ENCODE measurements around the gene DNAJC2.

Gene DNAJC2, protein sequence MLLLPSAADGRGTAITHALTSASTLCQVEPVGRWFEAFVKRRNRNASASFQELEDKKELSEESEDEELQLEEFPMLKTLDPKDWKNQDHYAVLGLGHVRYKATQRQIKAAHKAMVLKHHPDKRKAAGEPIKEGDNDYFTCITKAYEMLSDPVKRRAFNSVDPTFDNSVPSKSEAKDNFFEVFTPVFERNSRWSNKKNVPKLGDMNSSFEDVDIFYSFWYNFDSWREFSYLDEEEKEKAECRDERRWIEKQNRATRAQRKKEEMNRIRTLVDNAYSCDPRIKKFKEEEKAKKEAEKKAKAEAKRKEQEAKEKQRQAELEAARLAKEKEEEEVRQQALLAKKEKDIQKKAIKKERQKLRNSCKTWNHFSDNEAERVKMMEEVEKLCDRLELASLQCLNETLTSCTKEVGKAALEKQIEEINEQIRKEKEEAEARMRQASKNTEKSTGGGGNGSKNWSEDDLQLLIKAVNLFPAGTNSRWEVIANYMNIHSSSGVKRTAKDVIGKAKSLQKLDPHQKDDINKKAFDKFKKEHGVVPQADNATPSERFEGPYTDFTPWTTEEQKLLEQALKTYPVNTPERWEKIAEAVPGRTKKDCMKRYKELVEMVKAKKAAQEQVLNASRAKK

DNA sequence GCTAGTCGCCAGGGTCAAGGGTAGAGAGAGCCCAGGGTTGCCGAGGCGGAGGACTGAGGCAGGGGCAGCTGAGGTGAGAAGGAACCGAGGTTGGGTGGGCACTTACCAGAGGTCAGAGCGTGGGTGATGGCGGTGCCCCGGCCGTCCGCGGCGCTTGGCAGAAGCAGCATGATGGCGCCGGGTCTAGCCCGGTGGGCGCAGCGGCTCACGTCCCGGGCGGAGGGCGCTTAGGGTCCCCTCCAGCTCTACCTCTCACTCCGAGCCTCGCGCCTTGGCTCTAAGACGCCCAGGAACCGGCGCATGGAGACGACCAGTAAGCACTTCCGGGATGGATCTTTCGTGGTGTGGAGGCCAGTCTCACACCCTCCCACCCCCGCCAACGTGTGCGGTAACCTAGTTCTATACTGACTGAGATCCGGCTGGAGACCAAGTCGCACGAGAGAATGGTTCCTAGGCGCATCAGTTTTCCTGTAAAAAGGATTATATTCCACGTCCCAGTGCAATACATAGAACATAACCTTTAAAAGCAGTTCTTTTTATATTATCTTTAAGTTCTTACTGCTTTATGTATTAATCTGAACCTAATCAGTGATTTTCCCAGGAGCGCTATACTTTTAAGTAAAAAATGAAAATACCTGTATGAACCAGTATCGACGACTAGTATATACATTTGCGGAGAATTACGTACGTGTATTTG, at the start of gene DNAJC2:
DNAJC2 (minus strand) TSS at position 315 of the 697 bp plus-strand sequence; CDS start at position 170, 145 bp downstream.
- peak; percentile 88 for DNase-seq

DNA sequence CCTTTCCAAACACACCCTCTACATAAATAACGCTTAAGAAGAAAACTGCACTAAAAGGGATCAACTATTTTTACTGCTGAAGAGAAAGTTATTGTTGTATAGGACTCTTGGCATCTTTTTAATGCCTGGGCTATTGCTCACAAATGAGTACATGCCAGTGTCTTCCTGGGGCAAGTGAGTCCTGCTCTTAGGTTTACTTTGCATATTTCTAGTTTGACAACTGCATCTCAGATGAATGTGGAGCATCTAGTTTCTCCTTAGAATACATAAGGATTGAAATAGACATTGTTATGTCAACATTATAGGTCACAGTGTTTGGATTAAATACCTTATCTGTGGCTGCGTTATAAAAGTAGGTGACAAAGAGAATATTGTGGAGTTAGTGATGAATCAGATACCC, 47.4 kb upstream of the DNAJC2 start:
- no peak for DNase-seq

DNA sequence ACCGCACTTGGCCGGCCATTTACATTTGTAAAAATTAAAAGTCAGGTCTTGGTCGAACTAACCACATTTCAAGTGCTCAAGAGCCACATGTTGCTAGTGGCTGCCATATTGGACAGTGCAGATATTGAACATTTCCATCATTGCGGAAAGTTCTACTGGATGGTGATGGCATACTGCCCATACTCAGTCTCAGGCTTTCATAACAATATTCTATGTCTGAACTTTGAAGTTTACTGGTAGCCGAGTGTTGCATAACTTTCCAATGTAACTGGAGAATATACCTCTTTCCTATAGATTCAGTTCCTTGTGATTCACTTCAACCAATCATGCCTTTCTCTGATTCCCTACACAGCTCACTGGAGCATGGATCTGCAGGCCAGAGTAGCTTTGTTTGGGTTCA, 46.6 kb upstream of the DNAJC2 start:
- DNase-seq, result no peak

DNA sequence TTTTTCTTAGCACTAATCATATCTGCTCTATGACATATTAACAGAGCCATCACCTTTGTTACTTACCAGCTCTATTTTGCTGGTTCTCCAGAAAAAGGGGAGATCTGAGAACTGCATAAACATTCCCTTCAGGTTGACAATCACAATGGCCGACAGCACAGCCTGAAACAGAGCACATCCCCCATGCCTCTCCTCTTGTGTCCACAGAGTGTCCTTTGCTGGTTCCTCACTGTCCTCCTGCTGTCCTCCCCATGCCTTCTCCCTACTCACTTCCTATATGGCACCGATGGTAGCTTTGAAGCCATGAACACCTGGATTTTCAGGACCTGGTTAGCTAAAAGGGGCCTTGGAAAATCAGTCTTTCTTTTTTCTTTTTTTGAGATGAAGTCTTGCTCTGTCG, 44.7 kb upstream of the DNAJC2 start:
- no peak for DNase-seq

DNA sequence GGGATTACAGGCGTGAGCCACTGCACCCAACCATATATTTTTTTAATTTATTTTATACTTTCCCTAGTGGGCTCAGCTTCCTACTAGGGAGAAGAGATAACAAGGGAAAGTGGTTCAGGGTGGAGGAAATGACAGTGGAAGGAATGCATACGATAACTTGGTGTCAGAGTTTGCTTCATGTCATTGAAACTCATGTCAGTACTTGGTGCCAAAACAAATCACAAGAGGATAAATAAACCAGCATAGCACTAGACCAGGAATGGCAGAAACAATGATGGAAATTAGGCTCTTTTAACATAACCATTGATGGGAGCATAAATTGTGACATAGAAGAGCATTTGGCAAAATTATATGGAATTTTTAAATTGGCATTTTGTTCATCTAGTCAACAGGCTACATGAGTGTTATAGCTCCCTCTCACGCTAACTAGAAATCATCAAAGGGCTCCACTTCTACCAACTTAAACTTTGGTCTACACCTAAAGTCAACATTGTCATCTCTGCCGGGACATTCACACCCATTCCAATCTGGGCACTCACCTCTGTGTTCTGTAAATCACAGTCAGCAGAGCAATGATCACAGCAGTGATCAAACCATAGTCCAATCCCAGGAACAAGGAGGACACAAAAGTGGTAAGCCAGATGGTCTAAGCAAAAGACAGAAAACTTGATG, 44.0 kb upstream of the DNAJC2 start:
- DNase-seq, result no peak

DNA sequence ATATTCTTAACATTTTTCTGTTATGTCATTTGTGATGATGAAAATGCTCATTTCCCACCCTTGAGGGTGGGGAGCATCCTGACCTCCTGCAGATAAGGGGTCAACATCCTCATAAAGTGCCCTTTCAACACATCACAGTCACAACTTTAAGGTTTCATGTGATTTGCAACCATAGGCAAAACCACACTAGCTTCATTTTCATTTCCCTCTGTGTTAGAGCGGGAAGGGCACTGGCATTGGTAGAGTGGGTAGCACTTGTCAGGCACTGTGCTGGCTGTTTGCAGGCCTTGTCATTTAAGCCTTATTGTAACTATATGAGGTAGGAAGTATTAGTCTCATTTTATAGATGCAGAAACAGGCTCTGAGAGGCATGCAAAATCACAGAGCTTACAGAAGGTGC, 42.7 kb upstream of the DNAJC2 start:
- DNase-seq, result no peak

DNA sequence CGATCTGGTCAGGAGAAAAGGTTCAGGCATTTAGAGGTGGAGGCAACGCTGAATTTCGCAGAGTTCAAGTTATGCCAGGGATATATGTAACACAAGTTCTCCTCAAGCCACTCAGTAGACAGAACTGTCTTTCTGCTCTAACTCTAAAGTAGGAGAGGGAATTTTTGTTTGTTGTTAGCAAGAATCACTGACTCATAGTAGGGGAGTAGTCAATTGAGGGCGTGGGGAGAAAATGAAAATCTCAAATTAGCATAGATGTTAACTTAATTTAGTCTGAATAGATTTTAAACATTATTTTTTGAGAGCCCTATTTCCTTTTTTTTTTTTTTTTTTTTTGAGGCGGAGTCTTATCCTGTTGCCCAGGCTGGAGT, 37.5 kb upstream of the DNAJC2 start:
- DNase-seq, result no peak

DNA sequence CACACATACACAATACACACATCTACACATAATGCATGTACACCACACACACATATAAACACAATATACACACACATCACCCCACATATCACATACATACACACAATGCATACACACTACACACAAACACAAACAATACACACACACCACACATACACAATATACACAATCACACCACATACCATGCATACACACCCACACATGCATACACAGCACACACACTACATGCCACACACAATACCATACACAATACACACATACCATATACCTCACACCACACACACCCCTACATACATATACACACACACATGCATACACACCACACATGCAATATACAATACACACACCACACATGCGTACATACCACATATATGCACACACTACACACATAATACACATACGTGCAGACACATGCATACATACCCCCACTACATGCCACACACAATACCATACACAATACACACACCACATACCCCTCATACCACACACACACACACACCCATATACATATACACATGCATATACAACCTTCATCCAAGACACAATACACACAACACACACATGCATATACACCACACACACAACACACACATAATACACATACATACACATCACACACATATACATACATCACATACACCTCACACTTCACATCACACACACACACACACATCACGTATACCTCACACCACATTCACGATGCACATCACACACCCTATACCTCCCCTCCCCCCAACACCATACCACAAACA, 36.9 kb upstream of the DNAJC2 start:
- no peak for DNase-seq

DNA sequence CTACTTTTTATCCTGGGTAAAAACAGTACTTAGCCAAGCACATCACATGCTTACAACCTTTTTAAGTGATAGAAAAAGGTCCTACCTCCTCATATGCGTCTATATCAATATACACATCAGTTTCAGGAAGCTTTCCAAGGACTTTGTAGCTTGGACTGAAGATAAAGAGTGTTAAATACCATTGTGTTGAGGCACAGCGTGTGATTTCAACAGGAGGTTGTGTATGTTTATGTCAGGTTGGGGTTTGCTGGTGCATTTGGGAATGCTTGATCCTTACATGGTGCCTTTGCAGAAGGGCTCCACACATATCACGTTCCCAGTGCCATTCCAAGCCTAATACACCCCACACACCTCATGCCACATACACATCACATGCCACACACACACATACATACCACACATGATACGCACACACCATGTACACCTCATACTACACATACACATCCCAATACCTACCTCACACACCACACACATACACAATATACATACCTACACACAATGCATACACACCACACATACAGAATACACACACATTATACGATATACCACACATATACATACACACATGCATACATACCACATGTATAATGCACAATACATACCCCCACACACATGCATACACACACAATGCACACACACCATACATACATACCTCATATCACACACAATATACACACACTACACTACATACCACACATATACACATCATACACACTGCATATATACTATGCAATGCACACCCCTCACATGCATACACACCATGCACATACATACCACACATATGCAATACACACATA, 36.0 kb upstream of the DNAJC2 start:
- DNase-seq, result no peak

DNA sequence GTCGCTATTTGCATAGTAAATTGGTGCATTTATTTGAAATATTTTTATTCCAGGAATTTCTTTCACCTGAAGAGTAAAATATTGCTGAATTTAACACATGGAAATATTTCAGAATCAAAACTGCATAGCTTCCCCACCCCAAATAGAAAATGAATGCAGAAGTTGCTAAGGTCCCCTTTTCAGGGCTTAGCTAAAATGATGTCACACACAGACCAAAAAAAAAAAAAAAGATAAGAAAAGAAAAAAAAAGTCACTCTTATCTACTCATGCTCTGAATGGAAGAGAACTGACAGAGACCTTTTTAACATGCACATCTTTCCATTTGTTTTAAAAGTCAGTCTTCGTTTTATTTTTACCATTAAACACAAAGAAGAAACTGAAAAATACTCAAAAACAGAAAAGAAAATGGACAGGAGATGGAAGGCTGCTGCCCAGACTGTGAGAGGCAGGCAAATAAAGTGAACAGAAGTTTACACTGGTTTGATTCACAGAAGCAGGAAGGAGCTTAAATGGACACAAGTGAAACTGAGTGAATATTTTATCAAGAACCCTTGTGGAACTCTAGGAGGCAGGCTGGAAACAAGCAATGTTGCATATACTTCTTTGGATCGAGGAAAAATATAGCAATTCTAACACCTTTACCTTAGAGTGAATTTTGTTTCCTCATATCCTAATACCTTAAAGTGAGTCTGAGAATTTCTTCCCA, 34.9 kb upstream of the DNAJC2 start:
- no peak for DNase-seq

DNA sequence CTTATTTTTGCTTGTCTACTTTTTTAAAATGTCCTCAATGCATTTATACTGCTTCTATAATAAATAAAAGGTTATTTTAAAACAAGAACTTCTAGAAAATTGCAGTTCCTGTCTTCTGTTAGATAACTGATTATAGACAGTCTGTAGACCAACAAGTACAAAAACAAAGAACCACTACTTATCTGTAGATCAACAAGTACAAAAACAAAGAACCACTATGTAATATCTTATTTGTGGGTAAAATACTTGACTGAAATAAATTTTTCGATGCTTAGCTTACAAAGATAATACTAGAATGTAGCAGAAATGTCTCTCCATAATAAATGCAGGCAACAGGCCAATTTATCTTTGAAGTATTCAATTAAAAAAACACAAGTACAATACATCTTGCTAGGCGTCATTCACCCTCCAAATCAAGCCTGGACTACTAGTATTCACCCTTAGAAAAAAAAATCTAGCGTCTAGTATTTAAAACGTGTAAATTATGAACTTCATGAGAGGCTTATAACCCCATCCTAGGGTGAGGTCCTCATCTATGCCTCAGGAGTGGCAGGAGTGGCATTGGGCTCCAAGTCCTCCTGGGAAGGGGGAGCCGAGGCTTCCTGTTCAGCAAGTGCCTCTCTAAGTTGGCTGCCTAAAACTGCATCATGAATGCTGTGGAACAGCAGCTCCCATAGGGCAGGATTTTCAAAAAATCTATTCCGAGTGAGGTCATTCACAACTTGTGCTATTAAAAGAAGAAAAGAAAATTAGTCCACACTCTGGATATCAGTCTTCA, 29.5 kb upstream of the DNAJC2 start:
- no peak for DNase-seq

DNA sequence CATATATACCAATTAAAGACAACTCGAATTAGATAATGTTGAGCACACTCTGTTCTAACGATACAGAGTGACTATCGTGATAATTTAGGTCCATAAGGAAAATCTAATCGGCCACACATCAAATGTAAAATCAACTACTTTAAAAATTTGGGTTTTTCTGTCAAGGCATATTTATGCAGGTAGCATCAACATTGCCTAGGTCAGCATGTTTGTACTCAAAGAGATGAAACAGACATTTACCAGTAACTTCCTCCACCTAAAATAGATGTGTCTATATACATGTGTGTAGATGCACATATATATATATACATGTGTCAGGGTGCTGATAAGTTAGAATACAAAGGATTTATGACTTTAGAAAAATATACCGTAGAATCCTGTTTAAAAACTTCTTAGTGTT, 24.9 kb upstream of the DNAJC2 start:
- DNase-seq, result no peak

DNA sequence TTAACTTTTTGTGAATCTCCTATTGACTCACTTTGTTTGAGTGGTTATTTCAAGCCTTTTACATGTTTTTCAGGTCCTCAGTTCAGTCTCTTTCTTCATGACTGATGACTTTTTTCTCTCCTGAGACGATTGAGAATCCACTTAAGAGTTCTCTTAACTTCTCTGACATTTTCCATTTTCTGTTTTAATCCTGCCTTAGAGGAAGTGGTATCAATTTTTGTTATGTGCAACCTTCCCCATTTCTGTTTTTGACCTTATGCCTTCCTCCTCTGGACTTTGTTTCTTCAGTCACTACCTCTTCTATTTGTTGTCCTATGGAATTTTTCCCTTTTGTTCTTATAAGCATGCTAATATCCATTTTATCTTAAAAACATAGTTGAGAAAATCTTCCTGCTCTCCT, 5.2 kb upstream of the DNAJC2 start:
- no peak for DNase-seq

DNA sequence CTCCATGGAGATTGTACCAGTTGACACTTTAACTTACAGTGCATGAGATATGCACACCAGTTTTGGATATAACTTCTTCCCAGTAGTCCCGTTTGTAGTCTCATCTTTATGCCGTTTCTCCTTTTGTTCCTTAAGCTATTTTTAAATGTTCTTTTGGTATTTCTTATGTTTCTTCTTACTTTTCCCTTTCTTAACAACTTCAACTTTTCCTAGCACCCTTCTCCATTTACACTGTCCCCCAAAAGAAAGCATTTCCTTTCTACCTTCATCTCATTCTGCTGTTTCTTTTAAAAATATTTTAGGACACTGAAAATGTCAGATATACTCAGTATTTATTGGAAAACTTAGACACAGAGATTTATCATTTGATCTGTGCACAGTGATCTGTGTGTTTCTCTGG, 4.4 kb upstream of the DNAJC2 start:
- no peak for DNase-seq

DNA sequence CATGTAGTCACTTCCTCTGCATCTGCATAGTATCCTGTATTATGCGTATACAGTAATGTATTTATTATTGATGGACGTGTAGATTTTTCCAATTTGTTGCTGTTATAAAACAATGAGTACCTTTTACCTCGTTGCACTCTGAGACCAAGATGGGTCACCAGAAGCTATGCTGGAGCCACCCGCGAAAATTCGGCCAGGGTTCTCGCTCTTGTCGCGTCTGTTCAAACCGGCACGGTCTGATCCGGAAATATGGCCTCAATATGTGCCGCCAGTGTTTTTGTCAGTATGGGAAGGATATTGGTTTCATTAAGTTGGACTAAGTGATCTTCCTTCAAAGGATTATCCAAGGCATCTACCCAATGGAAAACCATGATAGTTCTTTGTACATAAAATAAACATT, 3.9 kb upstream of the DNAJC2 start:
- peak; percentile 3 for DNase-seq

DNA sequence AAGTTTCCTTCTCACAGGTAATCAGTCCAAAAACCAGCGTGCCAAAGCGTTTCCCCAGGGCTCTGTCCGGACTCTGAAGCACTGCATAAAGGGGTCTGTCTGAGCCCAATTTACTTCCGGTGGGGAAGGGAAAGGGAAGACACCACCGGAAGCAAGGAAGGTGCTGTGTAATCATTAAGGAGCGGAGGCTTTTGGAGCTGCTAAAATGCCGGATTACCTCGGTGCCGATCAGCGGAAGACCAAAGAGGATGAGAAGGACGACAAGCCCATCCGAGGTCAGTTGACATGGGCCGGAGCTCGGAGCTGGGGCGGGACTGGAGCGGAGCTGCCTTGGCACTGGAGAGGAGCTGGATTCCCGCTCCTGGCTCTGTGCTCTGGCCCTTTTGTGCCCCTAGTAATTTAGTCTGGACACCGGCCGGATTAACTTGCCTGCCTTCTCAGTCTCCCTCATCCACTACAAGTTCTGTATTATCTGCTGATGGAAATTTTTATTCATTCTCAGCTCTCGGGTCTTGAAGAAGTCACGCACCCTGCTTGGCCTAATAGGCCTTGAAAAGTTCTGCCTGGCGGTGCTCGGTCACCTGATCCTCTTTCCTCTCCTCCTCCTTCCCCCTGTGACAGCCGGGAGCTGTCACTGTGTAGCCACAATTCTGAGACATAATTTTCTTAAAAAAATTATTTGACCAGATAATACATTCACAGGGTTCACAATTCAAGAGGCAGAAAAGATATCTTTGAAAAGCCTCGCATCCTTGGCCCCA, 3.1 kb upstream of the DNAJC2 start, which contains the start of gene PSMC2:
PSMC2 (plus strand) TSS at position 137 of the 761 bp plus-strand sequence; CDS start at position 206, 69 bp downstream.
- DNase-seq, result peak; percentile 92

DNA sequence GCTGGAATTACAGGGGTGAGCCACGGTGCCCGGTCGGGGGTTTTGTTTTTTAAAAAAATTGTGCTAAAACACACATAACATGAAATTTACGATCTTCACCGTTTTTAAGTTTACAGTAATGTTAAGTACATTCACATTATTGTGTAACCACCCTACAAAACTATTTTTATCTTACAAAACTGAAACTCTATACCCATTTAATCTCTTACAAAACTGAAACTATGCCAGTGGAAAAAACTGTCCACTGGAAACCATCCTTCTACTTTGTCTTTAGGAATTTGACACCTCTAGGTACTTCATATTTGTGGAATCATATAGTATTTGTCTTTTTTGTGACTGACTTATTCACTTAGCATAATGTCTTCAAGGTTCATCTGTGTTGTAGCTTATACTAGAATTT, 1.8 kb upstream of the DNAJC2 start:
- no peak for DNase-seq

DNA sequence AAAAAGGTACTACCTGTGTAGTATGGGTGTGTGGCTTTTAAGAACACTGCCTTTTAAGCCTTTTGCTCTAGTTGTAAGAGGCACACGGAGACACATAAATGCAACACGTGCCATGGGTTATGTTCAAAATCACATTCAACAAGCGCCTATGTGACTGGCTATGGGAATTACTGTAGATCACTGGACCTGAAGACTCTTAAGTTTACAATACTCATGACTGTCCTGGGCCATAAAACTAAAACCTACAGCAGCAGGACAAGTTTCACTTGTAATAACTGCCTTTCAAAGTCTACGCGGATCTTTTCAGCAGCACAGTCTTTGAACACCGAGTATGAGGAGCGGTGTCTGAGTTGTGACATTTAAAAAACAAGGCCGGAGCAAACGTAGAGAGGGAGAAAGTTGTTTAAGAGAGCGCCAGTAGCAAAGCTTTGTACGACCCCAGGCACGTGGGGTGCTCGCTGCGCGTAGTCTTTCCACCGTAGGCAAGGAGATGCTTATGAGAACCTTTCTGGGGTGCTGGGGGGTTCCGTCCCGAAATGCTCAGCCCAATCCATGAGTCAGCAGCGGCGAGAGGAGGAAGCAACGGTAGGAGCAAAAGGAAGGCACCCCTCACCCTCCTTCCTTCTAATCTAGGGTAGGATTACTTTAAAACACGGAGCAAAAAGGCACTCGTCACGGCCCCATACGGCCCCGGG, 662 bp downstream of the DNAJC2 start:
- peak; percentile 36 for DNase-seq

DNA sequence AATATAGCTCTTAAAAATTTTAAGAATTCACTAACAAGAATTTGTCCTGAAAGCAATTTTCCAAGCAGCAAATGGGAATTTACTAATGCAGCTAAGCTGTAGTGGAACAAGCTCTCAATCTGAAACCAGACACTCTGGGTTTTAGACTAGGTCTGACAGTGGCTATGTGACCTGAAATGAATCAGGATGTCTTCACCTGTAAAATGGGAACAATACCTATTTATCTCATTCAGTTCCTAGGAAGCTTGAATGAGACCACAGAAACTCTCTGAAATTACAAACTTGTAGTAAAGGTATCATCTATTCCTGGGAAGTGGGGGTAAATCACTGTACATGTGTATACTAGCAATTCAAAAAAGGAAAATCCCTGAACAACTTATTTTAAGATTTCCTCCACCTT, 1.2 kb downstream of the DNAJC2 start:
- DNase-seq, result no peak

Measured in CD4-positive, alpha-beta T cell treated with Interleukin-21 for 1 hour (primary cell).